ENCODE measurements around the gene FGD6. TPM values are rescaled to one million over a fixed set of nuclear protein-coding genes. Genes with fewer than 3 reads are reported as not detected.

Gene FGD6
- total and polyA plus RNA-seq, 9 donors = 4.5 to 18.7 (median 15.2) TPM

DNA sequence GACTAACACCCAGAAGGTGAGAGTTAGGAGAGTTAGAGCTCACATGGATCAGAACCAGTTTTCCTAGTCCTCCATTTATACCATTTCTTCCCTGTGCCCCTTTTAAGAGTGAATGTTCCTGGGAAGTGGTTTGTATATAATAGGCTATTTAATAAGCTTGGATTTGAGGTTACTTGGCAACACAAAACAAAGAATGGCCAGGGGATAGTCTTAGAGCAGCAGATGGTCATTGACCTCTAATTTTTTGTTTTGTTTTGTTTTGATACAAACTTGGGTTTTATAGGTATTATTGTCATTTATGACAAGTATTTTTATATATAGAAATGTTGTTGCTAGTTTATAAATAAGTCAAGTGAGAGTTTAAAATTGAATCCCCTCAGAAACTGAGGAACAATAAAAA is 36.1 kb upstream of the FGD6 start:
- Histone ChIP-seq H3K27me3 (no peaks in the 10 kb centered on the region), H3K4me3 (no peak overlapping the region), H3K4me1 (ENCODE audit: insufficient read depth) (peaks cover 3% of the 10 kb centered on the region), H3K9me3 (no peaks in the 10 kb centered on the region), H3K36me3 (no peaks in the 10 kb centered on the region), H3K27ac (no peak overlapping the region)
- TF ChIP-seq CTCF (IDR thresholded peaks at IDR 0.05) (no peak), POLR2A (IDR thresholded peaks at IDR 0.05) (no peak), EP300 (IDR thresholded peaks at IDR 0.05) (no peak)
- intact Hi-C loops (cut with DNase I) = no loop called here
- no peak for DNase-seq

- TF ChIP-seq EP300 (IDR thresholded peaks at IDR 0.05) (no peak), CTCF (IDR thresholded peaks at IDR 0.05) (no peak), POLR2A (IDR thresholded peaks at IDR 0.05) (no peak)
- Histone ChIP-seq H3K9me3 (no peaks in the 10 kb centered on the region), H3K4me1 (ENCODE audit: insufficient read depth) (peaks cover 4% of the 10 kb centered on the region), H3K4me3 (no peak overlapping the region), H3K36me3 (no peaks in the 10 kb centered on the region), H3K27ac (no peak overlapping the region), H3K27me3 (no peaks in the 10 kb centered on the region)
- no peak for DNase-seq
- WGBS, 3 donors = 53 to 56% (median 54%) methylated on average over 8 of the region's 8 CpGs
- intact Hi-C loops (cut with DNase I) = no loop called here
Observed at GRCh38 chr12:95248604-95249360, 31.5 kb upstream of the FGD6 start.

DNA sequence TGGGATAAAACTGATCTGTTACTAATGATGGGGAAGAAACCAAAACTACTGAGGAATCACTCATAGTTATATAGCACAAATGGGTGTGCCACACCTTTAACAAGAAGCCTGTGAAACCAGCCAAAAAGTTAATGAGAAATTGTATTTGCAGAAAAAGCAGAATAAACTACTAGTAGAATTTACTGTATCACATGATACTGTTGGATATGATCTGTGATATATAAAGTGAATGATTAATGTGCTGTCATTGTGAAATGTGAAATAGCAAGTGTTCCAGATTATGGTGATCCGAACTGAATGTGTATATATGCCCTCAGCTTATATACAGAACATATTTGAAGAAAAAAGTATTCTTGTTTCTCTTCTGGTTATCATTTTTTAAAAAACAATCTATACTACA is 30.8 kb upstream of the FGD6 start:
- H3K4me1 ChIP-seq (ENCODE audit: insufficient read depth) = peaks cover 4% of the 10 kb centered on the region
- TF ChIP-seq POLR2A (IDR thresholded peaks at IDR 0.05) = no peak
- TF ChIP-seq EP300 (IDR thresholded peaks at IDR 0.05) = no peak
- no peak for TF ChIP-seq CTCF (IDR thresholded peaks at IDR 0.05)
- WGBS, 3 donors = 86 to 90% (median 87%) methylated on average over 1 of the region's 1 CpG

GRCh38 chr12:95244350-95244749 is 27.1 kb upstream of the FGD6 start:
- no peaks in the 10 kb centered on the region for H3K27me3 ChIP-seq
- no peak for TF ChIP-seq CTCF (IDR thresholded peaks at IDR 0.05)
- TF ChIP-seq EP300 (IDR thresholded peaks at IDR 0.05) = no peak
- no peak for TF ChIP-seq POLR2A (IDR thresholded peaks at IDR 0.05)
- intact Hi-C loops (cut with DNase I) = no loop called here
- no peaks in the 10 kb centered on the region for H3K36me3 ChIP-seq
- no peak overlapping the region for H3K27ac ChIP-seq
- H3K9me3 ChIP-seq = no peaks in the 10 kb centered on the region
- H3K4me1 ChIP-seq (ENCODE audit: insufficient read depth) = peaks cover 4% of the 10 kb centered on the region
- DNase-seq = no peak
- WGBS, 3 donors = 63 to 74% (median 69%) methylated on average over 3 of the region's 3 CpGs
- H3K4me3 ChIP-seq = no peak overlapping the region

More for the DNA sequence above, 30.8 kb upstream of the FGD6 start:
- no peak overlapping the region for H3K27ac ChIP-seq
- DNase-seq = no peak
- no peaks in the 10 kb centered on the region for H3K9me3 ChIP-seq
- no peak overlapping the region for H3K4me3 ChIP-seq
- no peaks in the 10 kb centered on the region for H3K27me3 ChIP-seq
- intact Hi-C loops (cut with DNase I) = no loop called here
- H3K36me3 ChIP-seq = no peaks in the 10 kb centered on the region

Measured in ovary (tissue), 9 donors.